Measurements from ENCODE around the gene OFD1. TPM values are rescaled to one million over a fixed set of nuclear protein-coding genes. Genes with fewer than 3 reads are reported as not detected.

Gene OFD1
- total RNA-seq, 1 donor from 2014 or later = 38.3 TPM

DNA sequence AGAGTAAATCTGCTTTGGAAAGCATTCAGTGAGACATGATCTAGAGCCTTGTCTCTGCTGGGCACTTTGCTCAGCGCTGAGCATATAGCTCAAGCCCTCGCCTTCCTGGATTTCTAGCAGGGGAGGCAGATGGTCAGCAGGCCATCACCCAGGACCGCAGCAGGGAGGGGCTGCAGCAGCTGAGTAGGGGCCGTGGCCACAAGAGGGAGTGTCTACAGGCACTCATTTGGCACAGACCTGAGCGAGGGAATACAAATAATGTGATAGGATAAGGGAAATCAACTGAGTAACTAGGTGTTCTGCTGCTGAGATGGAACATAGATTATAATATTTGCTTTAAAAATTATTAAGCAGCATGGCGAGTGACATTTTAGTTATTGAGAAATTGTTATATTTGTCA lies 30.2 kb downstream of the OFD1 start:
- H3K4me1 ChIP-seq = peaks cover 37% of the 10 kb centered on the region
- H3K36me3 ChIP-seq = peaks cover 53% of the 10 kb centered on the region
- no peak overlapping the region for H3K4me3 ChIP-seq
- no peaks in the 10 kb centered on the region for H3K27me3 ChIP-seq (ENCODE audit: low read depth)
- intact Hi-C loops (cut with DNase I) = no loop called here
- no peaks in the 10 kb centered on the region for H3K9me3 ChIP-seq
- ATAC-seq (peak in 1 of 2 donors; percentile 42), DNase-seq (no peak)
- TF ChIP-seq, protein P1, sequence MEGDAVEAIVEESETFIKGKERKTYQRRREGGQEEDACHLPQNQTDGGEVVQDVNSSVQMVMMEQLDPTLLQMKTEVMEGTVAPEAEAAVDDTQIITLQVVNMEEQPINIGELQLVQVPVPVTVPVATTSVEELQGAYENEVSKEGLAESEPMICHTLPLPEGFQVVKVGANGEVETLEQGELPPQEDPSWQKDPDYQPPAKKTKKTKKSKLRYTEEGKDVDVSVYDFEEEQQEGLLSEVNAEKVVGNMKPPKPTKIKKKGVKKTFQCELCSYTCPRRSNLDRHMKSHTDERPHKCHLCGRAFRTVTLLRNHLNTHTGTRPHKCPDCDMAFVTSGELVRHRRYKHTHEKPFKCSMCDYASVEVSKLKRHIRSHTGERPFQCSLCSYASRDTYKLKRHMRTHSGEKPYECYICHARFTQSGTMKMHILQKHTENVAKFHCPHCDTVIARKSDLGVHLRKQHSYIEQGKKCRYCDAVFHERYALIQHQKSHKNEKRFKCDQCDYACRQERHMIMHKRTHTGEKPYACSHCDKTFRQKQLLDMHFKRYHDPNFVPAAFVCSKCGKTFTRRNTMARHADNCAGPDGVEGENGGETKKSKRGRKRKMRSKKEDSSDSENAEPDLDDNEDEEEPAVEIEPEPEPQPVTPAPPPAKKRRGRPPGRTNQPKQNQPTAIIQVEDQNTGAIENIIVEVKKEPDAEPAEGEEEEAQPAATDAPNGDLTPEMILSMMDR (IDR thresholded peaks at IDR 0.05) = peak; percentile 16
- H3K27ac ChIP-seq = peak overlapping the region; percentile 53

DNA sequence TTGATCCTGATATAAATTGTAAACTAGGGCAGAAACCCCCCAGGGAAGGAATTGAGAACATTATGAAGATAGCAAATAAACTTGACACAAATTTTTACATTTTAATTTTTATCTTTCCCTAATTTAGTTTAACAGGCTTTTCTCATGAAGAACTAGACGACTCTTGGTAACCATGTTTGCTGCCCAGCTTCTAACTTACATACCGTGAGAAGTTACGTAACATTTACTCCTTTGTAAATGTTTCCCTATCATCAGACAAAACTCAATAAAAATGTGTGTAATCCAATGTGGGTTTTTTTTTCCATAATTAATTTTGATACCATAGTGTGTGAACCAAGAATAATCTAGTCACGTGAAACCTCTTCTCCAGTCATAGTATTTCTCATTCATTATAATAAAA lies 34.4 kb downstream of the OFD1 start:
- Histone ChIP-seq H3K36me3 (peaks cover 36% of the 10 kb centered on the region), H3K9me3 (no peaks in the 10 kb centered on the region), H3K27ac (no peak overlapping the region), H3K27me3 (ENCODE audit: low read depth) (no peaks in the 10 kb centered on the region), H3K4me3 (no peak overlapping the region), H3K4me1 (peaks cover 18% of the 10 kb centered on the region)
- ATAC-seq = no peak
- DNase-seq = no peak
- intact Hi-C loops (cut with DNase I) = no loop called here
- TF ChIP-seq, protein P1 (IDR thresholded peaks at IDR 0.05) = no peak

DNA sequence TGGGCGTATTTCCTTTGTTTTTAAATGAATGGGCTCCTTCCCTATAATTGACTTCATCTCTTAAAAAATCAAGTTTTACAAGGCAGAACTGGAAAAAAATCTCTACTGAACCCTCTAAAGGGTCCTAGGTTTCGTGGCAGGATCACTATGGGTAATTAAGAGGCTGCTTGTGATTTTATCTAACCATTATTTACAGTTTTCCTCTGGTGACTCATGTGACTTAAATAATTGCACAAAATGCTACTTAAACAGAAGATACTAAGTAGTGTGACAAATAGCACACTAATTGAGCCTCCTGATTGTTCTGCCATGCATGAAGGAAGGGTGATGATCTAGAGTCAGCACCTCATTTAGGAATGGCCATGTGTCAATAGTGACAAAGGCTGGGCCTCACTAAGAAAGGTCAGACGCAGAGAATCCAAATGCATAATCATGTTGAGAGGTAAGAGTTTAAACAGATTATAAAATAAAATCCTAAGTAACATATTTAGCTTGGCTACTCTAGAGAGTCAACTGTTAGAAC lies 35.5 kb downstream of the OFD1 start:
- peaks cover 45% of the 10 kb centered on the region for H3K36me3 ChIP-seq
- intact Hi-C loops (cut with DNase I) = no loop called here
- no peak for ATAC-seq

DNA sequence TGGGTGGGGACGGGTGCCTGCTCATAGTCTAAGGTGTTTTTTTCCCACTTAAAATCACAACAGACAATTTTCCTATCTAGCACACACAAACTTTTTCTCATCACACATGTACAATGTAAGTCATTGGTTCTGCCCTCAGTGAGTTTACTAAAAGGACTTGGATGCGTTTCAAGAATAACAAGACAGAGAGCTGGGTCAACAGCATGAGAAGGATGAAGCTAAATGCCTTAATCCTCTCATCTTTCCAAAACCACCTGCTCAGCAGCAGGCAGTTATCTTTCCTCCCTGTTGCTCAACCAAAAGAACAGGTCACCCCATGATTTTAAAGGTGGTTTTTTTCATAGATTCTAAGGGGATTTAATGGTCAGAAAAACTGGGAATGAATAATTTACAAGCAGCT lies 40.1 kb downstream of the OFD1 start:
- no peaks in the 10 kb centered on the region for H3K27me3 ChIP-seq (ENCODE audit: low read depth)
- peaks cover 34% of the 10 kb centered on the region for H3K36me3 ChIP-seq
- ATAC-seq = no peak
- TF ChIP-seq, protein P1 (IDR thresholded peaks at IDR 0.05) = no peak
- H3K9me3 ChIP-seq = no peaks in the 10 kb centered on the region
- no peak overlapping the region for H3K27ac ChIP-seq
- no peak for DNase-seq
- intact Hi-C loops (cut with DNase I) = no loop called here
- H3K4me1 ChIP-seq = no peaks in the 10 kb centered on the region
- no peak overlapping the region for H3K4me3 ChIP-seq

More for the DNA sequence above, 35.5 kb downstream of the OFD1 start:
- Histone ChIP-seq H3K4me3 (no peak overlapping the region), H3K27me3 (ENCODE audit: low read depth) (no peaks in the 10 kb centered on the region), H3K9me3 (no peaks in the 10 kb centered on the region), H3K27ac (no peak overlapping the region), H3K4me1 (peaks cover 8% of the 10 kb centered on the region)
- TF ChIP-seq, protein P1 (IDR thresholded peaks at IDR 0.05) = no peak
- no peak for DNase-seq

DNA sequence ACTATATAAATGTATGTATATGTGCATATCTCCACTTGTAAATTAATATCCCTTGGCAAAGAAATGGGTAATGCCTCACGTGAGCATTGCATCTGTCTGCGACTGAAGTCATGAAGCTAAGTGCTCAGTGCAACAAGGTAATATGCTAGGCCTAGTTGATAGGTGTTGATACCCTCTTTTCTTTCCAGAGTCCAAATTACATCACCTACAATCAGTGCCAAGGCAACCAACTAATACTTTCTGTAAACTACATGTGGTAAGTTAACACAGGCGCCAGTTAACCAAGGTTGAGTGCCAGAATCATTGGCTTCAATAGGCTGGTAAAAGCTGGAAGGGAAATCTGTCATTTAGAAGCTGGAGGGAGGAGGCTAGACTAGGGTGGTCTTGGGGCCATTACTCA lies 41.3 kb downstream of the OFD1 start:
- Histone ChIP-seq H3K9me3 (no peaks in the 10 kb centered on the region), H3K4me3 (no peak overlapping the region), H3K4me1 (no peaks in the 10 kb centered on the region), H3K27ac (no peak overlapping the region), H3K36me3 (peaks cover 25% of the 10 kb centered on the region), H3K27me3 (ENCODE audit: low read depth) (no peaks in the 10 kb centered on the region)
- ATAC-seq = no peak
- intact Hi-C loops (cut with DNase I) = no loop called here
- TF ChIP-seq, protein P1 (IDR thresholded peaks at IDR 0.05) = no peak
- DNase-seq = no peak

All from lower lobe of right lung (tissue), 2 donors.